Activated CD8-positive, alpha-beta T cell treated with anti-CD3 and anti-CD28 coated beads for 36 hours (primary cell): ENCODE data around the gene DCTN5. TPM values are rescaled to one million over a fixed set of nuclear protein-coding genes. Genes with fewer than 3 reads are reported as not detected.

Source experiments
- ATAC-seq: fragments of 200-7000 bp; cut with Tn5 transposase; one replicate; pipeline ENCODE4 v1.10.0; 2021; ENCODE audit warnings: mild to moderate bottlenecking, moderate library complexity
- CTCF ChIA-PET: fragments of 350-600 bp; sonication (Branson Sonifier 250); formaldehyde crosslinking; loops from one replicate; lab custom pipeline; 2021; ENCODE audit warnings: antibody characterized with exemption; lab: Charles Lee
- POLR2A ChIA-PET: fragments of 350-600 bp; sonication (Branson Sonifier 250); formaldehyde crosslinking; loops from one replicate; lab custom pipeline; 2021; ENCODE audit warnings: antibody characterized with exemption; lab: Charles Lee
- DNase-seq: peaks from one replicate; pipeline ENCODE4 v3.0.0-alpha.2; 2020
- H3K27ac Mint-ChIP-seq: one replicate; pipeline ENCODE4 v1.8.0; 2021; ENCODE audit warnings: mild to moderate bottlenecking, mixed read lengths
- H3K27me3 Mint-ChIP-seq: one replicate; pipeline ENCODE4 v1.8.0; 2021; ENCODE audit warnings: mixed read lengths
- H3K36me3 Mint-ChIP-seq: one replicate; pipeline ENCODE4 v1.8.0; 2021; ENCODE audit warnings: low read depth, mixed read lengths
- H3K4me1 Mint-ChIP-seq: one replicate; pipeline ENCODE4 v1.8.0; 2021; ENCODE audit warnings: low read depth, mixed read lengths
- H3K4me3 Mint-ChIP-seq: one replicate; pipeline ENCODE4 v1.8.0; 2021; ENCODE audit warnings: mild to moderate bottlenecking, moderate library complexity, mixed read lengths
- H3K9me3 Mint-ChIP-seq: one replicate; pipeline ENCODE4 v1.8.0; 2021; ENCODE audit warnings: mixed read lengths
- CTCF ChIP-seq: fragments of 200-600 bp; IDR thresholded peaks from one replicate; pipeline ENCODE4 v1.8.0; 2022; ENCODE audit warnings: antibody characterized with exemption, mild to moderate bottlenecking
- intact Hi-C: fragments of 100-400 bp; cut with micrococcal nuclease; formaldehyde crosslinking; loops from one replicate; pipeline ENCODE4 v1.10.0; 2022
- total RNA-seq, 2 experiments: library from RNA; stranded (reverse); gene quantifications; one replicate each; pipeline ENCODE4 v1.2.3, GENCODE V29; 2021

DCTN5 gene
- total RNA-seq, 2 experiments from 2014 or later, result 51.3 to 54.1 TPM

DNA sequence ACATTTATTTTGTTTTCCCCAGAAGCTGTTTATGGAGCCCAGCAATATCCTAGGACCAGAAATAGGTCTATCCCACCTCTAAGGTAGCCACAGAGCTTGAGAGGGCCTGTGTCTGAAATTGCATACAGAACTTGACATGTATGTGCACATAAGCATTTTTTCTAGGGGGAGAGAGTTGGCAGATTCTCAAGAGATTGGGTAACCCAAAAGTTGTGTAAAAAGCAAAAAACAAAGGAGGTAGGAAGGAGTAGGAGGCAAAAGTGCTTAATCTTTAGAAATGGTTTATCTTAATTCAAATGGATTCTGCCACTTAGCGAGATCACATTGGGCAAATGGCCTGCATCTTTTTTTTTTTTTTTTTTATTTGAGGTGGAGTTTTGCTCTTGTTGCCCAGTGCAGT, 40.9 kb downstream of the DCTN5 start:
- Mint-ChIP-seq H3K9me3 (no peaks in the 10 kb centered on the region), H3K27me3 (no peaks in the 10 kb centered on the region), H3K36me3 (peaks cover 53% of the 10 kb centered on the region), H3K4me3 (no peak overlapping the region), H3K27ac (no peak overlapping the region), H3K4me1 (peaks cover 12% of the 10 kb centered on the region)
- intact Hi-C loops, result no loop called here
- POLR2A ChIA-PET, result no interaction called here
- ATAC-seq, result no peak
- no peak for DNase-seq
- CTCF ChIA-PET, result no interaction called here
- TF ChIP-seq CTCF, result no peak

- Mint-ChIP-seq H3K36me3 (peaks cover 65% of the 10 kb centered on the region), H3K27ac (no peak overlapping the region), H3K9me3 (no peaks in the 10 kb centered on the region), H3K27me3 (no peaks in the 10 kb centered on the region), H3K4me3 (no peak overlapping the region), H3K4me1 (peaks cover 9% of the 10 kb centered on the region)
- DNase-seq, result no peak
- POLR2A ChIA-PET, result interaction anchor here (1.0 kb wide), 1 partner anchor 48 kb away, joined by 3 read pairs; no protein-coding TSS in a partner anchor
- intact Hi-C loops, result no loop called here
- TF ChIP-seq CTCF, result no peak
- CTCF ChIA-PET, result no interaction called here
- no peak for ATAC-seq
Observed at GRCh38 chr16:23683487-23683886, 42.2 kb downstream of the DCTN5 start.

DNA sequence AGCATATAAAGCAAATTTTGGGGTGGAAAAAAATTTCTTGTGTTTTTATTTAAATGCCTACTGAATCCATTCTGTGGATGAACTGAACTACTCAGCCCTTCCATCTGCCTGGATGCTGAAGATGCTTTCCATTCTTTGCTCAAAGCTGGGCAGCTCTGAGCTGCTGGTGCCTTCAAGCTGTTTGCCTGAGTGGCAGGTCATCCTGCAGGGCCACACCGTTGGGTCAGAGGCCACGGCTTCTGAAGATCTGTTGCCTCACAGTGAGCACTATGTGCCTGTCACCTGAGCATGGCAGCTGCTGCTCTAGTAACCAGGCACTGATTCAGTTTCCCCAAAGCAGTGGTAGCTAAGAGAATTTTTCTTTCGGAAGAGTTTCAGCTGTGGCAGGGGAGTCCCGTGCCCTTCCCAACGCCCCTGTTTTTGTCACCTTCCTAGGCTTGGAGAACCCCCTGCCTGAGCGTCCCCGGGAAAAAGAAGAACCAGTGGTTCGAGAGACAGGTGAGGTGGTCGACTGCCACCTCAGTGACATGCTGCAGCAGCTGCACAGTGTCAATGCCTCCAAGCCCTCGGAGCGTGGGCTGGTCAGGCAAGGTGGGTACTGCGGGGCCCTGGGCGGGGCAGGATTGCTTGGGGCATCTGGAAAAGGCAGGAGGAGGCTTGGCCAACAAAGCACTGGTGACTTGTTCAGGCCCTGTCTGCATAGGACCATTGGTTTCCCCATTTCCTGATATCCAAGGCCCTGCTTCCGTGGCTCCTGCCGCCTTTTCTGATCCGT, 46.0 kb downstream of the DCTN5 start:
- TF ChIP-seq CTCF, result no peak
- no peak for ATAC-seq
- Mint-ChIP-seq H3K4me3 (no peak overlapping the region), H3K36me3 (peaks cover 49% of the 10 kb centered on the region), H3K9me3 (no peaks in the 10 kb centered on the region), H3K4me1 (no peaks in the 10 kb centered on the region), H3K27me3 (no peaks in the 10 kb centered on the region), H3K27ac (no peak overlapping the region)
- ChIA-PET CTCF (interaction anchor here (1.4 kb wide), 1 partner anchor 40 kb away, joined by 4 read pairs; no protein-coding TSS in a partner anchor), POLR2A (interaction anchor here (4.7 kb wide), 1 partner anchor 8 kb away, joined by 19 read pairs; the partner anchor contains the start of gene PLK1)
- no peak for DNase-seq
- intact Hi-C loops, result no loop called here

DNA sequence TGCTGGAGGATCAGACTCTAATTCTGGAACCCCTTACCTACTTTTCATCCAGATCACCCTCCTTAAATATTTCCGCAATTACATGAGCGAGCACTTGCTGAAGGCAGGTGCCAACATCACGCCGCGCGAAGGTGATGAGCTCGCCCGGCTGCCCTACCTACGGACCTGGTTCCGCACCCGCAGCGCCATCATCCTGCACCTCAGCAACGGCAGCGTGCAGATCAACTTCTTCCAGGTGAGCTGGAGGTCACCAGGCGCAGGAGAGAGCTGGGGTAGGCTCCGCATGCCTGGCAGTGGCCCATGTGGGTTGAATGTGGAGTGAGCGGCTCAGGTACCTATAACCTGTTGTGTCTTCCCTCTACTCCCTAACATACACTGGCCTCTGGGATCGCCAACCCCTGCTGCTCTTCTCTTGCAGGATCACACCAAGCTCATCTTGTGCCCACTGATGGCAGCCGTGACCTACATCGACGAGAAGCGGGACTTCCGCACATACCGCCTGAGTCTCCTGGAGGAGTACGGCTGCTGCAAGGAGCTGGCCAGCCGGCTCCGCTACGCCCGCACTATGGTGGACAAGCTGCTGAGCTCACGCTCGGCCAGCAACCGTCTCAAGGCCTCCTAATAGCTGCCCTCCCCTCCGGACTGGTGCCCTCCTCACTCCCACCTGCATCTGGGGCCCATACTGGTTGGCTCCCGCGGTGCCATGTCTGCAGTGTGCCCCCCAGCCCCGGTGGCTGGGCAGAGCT, 48.3 kb downstream of the DCTN5 start:
- POLR2A ChIA-PET, result interaction anchor here (4.7 kb wide), 1 partner anchor 10 kb away, joined by 19 read pairs; the partner anchor contains the start of gene PLK1
- intact Hi-C loops, result no loop called here
- Mint-ChIP-seq H3K27me3 (peaks cover 2% of the 10 kb centered on the region), H3K36me3 (peaks cover 40% of the 10 kb centered on the region), H3K4me3 (no peak overlapping the region), H3K9me3 (no peaks in the 10 kb centered on the region), H3K4me1 (peaks cover under 1% of the 10 kb centered on the region), H3K27ac (no peak overlapping the region)
- DNase-seq (no peak), ATAC-seq (no peak)
- TF ChIP-seq CTCF, result no peak
- CTCF ChIA-PET, result no interaction called here
